ENCODE measurements around the gene PDZRN3. TPM values are rescaled to one million over a fixed set of nuclear protein-coding genes. Genes with fewer than 3 reads are reported as not detected.

Gene PDZRN3
- total RNA-seq, 2 experiments from 2014 or later, result not detected

DNA sequence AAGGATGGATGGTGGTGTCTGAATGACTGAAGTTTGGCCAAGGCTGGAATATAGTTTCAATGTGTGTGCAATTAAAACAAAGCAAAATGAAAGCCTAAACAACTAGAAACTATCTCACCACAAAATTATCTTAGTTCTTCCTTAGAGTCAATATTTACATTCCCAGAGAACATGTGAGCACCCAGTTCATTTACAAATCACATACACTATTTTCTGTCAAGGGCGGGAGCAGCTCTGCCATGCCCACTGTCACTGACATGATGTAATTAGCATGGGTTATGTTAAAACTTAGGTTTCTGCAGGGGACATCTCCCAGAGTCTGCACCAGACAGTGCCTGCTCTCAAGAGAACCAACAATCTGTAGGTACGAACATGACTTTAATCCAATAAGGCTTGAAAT is 65.0 kb downstream of the PDZRN3 start:
- CTCF ChIA-PET, result no interaction called here
- ATAC-seq, result no peak

GRCh38 chr3:73558727-73559075 is 66.0 kb downstream of the PDZRN3 start:
- no peak for DNase-seq
- Mint-ChIP-seq H3K4me3 (no peak overlapping the region), H3K27me3 (ENCODE audit: low read depth) (no peaks in the 10 kb centered on the region), H3K9me3 (ENCODE audit: insufficient read depth) (no peaks in the 10 kb centered on the region), H3K36me3 (ENCODE audit: low read depth) (no peaks in the 10 kb centered on the region), H3K4me1 (ENCODE audit: low read depth) (no peaks in the 10 kb centered on the region), H3K27ac (no peak overlapping the region)
- POLR2A ChIA-PET, result no interaction called here
- no peak for ATAC-seq
- CTCF ChIA-PET, result no interaction called here

More for the DNA sequence above, 65.0 kb downstream of the PDZRN3 start:
- Mint-ChIP-seq H3K9me3 (ENCODE audit: insufficient read depth) (no peaks in the 10 kb centered on the region), H3K4me3 (no peak overlapping the region), H3K4me1 (ENCODE audit: low read depth) (no peaks in the 10 kb centered on the region), H3K27me3 (ENCODE audit: low read depth) (no peaks in the 10 kb centered on the region), H3K27ac (no peak overlapping the region), H3K36me3 (ENCODE audit: low read depth) (no peaks in the 10 kb centered on the region)
- POLR2A ChIA-PET, result no interaction called here
- no peak for DNase-seq

- Mint-ChIP-seq H3K4me3 (no peak overlapping the region), H3K4me1 (ENCODE audit: low read depth) (no peaks in the 10 kb centered on the region), H3K27ac (no peak overlapping the region), H3K27me3 (ENCODE audit: low read depth) (no peaks in the 10 kb centered on the region), H3K36me3 (ENCODE audit: low read depth) (no peaks in the 10 kb centered on the region), H3K9me3 (ENCODE audit: insufficient read depth) (no peaks in the 10 kb centered on the region)
- POLR2A ChIA-PET, result no interaction called here
- DNase-seq (no peak), ATAC-seq (no peak)
- CTCF ChIA-PET, result no interaction called here
Observed at GRCh38 chr3:73557986-73558726, 66.6 kb downstream of the PDZRN3 start.

DNA sequence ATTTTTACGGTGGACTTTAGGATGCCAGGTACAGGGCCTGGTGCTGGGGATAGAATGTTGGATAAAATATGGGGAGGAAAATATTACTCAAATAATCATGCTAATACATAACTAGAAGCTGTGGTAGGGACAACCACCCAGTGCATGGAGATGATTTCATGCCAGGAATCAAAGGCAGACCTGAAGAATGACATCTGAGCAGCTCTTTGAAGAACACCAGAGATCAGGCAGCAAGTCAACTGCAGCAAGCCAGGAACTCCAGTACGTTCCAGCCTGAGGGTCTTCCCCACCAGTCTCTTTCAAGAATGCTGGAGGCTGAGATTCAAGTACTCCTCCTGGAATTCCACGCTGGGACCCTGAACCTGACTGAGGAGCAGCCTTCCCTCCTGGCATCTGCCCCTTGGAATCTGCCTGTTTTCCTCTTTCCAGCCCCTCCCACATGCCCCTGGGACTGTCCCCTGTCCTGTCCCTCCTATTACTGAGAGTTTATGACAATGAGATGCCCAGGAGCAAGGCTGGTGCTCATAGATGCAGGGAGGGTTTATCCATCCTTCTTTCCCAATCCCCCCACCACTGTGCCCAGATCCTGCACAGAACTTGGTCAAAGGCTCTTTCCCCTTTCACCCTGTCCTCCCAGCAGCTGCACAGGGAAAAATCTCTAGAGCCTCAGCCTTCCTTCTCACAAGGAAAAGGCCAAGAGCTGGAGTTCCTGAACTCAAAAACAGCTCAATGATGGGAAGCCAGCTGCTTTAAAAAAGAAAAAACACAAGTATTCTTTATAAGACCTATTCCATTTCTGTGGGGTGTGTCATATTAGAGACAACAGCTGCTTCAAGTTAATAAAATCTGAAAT is 68.0 kb downstream of the PDZRN3 start:
- CTCF ChIA-PET, result no interaction called here

GRCh38 chr3:73555076-73555475 is 69.7 kb downstream of the PDZRN3 start:
- Mint-ChIP-seq H3K27ac (no peak overlapping the region), H3K4me1 (ENCODE audit: low read depth) (no peaks in the 10 kb centered on the region), H3K4me3 (no peak overlapping the region), H3K9me3 (ENCODE audit: insufficient read depth) (no peaks in the 10 kb centered on the region), H3K27me3 (ENCODE audit: low read depth) (no peaks in the 10 kb centered on the region), H3K36me3 (ENCODE audit: low read depth) (no peaks in the 10 kb centered on the region)
- DNase-seq (no peak), ATAC-seq (no peak)
- ChIA-PET POLR2A (no interaction called here), CTCF (no interaction called here)

More for the DNA sequence above, 68.0 kb downstream of the PDZRN3 start:
- no peak for DNase-seq
- no peaks in the 10 kb centered on the region for H3K9me3 Mint-ChIP-seq (ENCODE audit: insufficient read depth)
- H3K27ac Mint-ChIP-seq, result no peak overlapping the region
- no peaks in the 10 kb centered on the region for H3K36me3 Mint-ChIP-seq (ENCODE audit: low read depth)
- no peak for ATAC-seq
- POLR2A ChIA-PET, result no interaction called here
- H3K27me3 Mint-ChIP-seq (ENCODE audit: low read depth), result no peaks in the 10 kb centered on the region
- no peak overlapping the region for H3K4me3 Mint-ChIP-seq
- H3K4me1 Mint-ChIP-seq (ENCODE audit: low read depth), result no peaks in the 10 kb centered on the region

GRCh38 chr3:73552700-73553099 is 72.0 kb downstream of the PDZRN3 start:
- no peak for ATAC-seq
- H3K36me3 Mint-ChIP-seq (ENCODE audit: low read depth), result no peaks in the 10 kb centered on the region

GRCh38 chr3:73550032-73550431 is 74.7 kb downstream of the PDZRN3 start:
- no peak for ATAC-seq
- CTCF ChIA-PET, result no interaction called here

More at GRCh38 chr3:73552700-73553099, 72.0 kb downstream of the PDZRN3 start:
- Mint-ChIP-seq H3K9me3 (ENCODE audit: insufficient read depth) (no peaks in the 10 kb centered on the region), H3K27me3 (ENCODE audit: low read depth) (no peaks in the 10 kb centered on the region), H3K4me1 (ENCODE audit: low read depth) (no peaks in the 10 kb centered on the region), H3K4me3 (no peak overlapping the region), H3K27ac (no peak overlapping the region)
- POLR2A ChIA-PET, result no interaction called here
- CTCF ChIA-PET, result no interaction called here
- DNase-seq, result no peak

DNA sequence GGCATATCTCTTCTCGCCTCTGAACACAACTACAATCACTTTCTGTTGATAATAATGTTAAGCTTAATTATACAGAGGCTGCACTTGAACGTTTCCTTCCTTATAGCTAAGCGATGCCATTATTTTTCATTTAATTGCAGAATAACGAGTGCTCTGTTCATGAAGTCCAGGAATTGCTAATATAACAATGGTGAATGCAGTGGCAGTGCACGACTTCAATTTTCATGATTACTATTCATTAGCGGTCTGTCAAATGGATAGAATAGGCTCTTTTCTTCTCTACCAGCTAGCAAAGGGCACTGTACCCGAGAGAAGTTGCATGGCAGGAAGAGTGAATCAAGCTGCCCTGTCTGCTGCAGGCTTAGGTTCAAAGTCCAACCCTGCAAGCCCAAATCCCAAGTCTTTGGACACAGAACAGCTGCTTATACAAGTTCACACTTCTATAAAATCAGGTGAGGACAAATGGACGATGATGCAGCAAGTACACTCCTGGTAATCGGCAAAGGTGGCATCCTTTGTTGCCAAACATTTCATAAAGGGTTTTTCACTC is 75.6 kb downstream of the PDZRN3 start:
- ATAC-seq, result no peak
- no peak for DNase-seq
- ChIA-PET CTCF (no interaction called here), POLR2A (no interaction called here)
- H3K4me1 Mint-ChIP-seq (ENCODE audit: low read depth), result no peaks in the 10 kb centered on the region
- H3K27ac Mint-ChIP-seq, result no peak overlapping the region
- H3K36me3 Mint-ChIP-seq (ENCODE audit: low read depth), result no peaks in the 10 kb centered on the region
- H3K27me3 Mint-ChIP-seq (ENCODE audit: low read depth), result no peaks in the 10 kb centered on the region
- no peak overlapping the region for H3K4me3 Mint-ChIP-seq
- H3K9me3 Mint-ChIP-seq (ENCODE audit: insufficient read depth), result no peaks in the 10 kb centered on the region

More at GRCh38 chr3:73550032-73550431, 74.7 kb downstream of the PDZRN3 start:
- H3K27ac Mint-ChIP-seq, result no peak overlapping the region
- no peaks in the 10 kb centered on the region for H3K36me3 Mint-ChIP-seq (ENCODE audit: low read depth)
- no peak for DNase-seq
- H3K4me3 Mint-ChIP-seq, result no peak overlapping the region
- H3K27me3 Mint-ChIP-seq (ENCODE audit: low read depth), result no peaks in the 10 kb centered on the region
- H3K4me1 Mint-ChIP-seq (ENCODE audit: low read depth), result no peaks in the 10 kb centered on the region
- H3K9me3 Mint-ChIP-seq (ENCODE audit: insufficient read depth), result no peaks in the 10 kb centered on the region
- POLR2A ChIA-PET, result no interaction called here

DNA sequence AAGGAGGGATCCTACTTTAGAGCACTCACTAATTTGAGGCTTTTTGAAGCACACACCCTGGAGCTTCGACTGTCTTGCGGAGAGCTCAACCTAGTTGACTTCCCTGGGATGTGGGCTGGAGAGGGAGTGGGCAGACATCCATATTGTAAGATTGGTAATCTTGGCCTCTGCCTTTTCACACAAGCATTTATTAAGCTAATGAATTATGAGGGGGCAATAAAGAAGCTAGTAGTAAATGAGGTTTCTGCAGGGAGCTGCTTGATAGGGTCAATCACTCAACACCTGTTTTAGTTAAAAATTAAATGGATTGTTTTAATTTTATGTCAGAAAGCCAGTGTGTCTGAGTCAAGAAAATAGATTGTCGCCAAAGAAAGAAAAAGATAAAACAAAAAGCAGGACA is 76.3 kb downstream of the PDZRN3 start:
- Mint-ChIP-seq H3K36me3 (ENCODE audit: low read depth) (no peaks in the 10 kb centered on the region), H3K4me3 (no peak overlapping the region), H3K9me3 (ENCODE audit: insufficient read depth) (no peaks in the 10 kb centered on the region), H3K27me3 (ENCODE audit: low read depth) (no peaks in the 10 kb centered on the region), H3K4me1 (ENCODE audit: low read depth) (no peaks in the 10 kb centered on the region), H3K27ac (no peak overlapping the region)
- ATAC-seq (no peak), DNase-seq (no peak)
- ChIA-PET CTCF (no interaction called here), POLR2A (no interaction called here)

DNA sequence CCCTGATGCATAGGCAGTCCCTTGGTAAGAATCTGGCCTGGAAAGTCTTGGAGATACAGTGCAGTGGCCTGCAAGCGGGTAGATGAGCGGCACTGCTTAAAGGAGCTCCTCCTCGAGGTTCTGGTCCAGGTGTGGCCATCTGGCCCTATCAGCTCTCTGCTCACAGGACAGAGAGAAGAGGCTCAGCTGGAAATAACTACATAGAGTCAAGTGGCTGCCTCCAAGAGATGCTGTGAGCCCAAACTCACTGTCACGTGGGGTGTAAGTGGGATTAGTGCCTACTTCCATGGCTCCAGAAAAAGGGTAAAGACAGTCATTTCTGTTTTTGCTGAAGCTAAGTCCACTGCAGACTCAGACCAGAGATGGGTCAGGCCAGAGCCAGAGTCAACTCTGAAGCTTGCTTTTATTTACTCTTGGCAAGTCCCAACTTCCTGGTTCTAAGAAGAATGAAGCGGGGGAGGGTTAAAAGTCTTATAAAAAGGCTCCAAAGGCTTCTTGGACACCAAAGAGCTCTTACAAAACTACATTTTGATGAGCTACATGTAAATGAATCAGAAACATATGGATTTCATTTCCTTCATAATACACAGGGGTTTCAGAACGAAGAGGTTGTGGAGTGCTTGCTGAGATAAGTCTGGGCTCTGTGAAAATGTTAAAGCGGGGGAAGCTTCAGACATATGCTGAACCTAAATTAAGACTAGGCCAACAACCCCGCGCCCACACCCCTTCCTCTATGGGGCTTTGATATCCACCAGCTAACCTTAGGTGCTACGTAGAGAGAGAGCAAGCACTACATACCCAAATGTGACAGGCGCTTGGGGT is 77.1 kb downstream of the PDZRN3 start:
- Mint-ChIP-seq H3K36me3 (ENCODE audit: low read depth) (no peaks in the 10 kb centered on the region), H3K9me3 (ENCODE audit: insufficient read depth) (no peaks in the 10 kb centered on the region), H3K4me3 (no peak overlapping the region), H3K27ac (no peak overlapping the region), H3K27me3 (ENCODE audit: low read depth) (no peaks in the 10 kb centered on the region), H3K4me1 (ENCODE audit: low read depth) (no peaks in the 10 kb centered on the region)
- ChIA-PET CTCF (no interaction called here), POLR2A (no interaction called here)
- DNase-seq (no peak), ATAC-seq (no peak)

DNA sequence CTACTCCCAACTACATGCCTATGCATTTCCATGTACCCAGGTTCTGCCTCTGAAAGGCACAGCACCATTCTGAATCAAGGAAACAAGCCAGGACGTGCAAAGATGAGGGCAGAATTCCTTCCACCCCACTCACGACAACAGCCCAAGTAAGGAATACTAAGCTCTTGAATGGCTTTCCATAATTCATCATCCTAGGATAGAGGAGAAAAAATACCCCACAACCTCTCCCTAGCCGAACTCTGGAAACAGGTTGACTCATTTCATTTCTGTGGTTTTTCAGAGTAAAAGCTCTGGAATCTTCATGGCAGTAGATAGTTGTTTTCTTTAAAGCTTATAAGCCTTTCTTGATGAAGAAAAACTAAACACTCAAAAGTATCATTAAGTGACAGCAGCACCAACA is 77.8 kb downstream of the PDZRN3 start:
- H3K27me3 Mint-ChIP-seq (ENCODE audit: low read depth), result no peaks in the 10 kb centered on the region
- H3K27ac Mint-ChIP-seq, result no peak overlapping the region
- DNase-seq (no peak), ATAC-seq (no peak)
- CTCF ChIA-PET, result no interaction called here
- no peaks in the 10 kb centered on the region for H3K4me1 Mint-ChIP-seq (ENCODE audit: low read depth)
- POLR2A ChIA-PET, result no interaction called here
- no peaks in the 10 kb centered on the region for H3K9me3 Mint-ChIP-seq (ENCODE audit: insufficient read depth)
- H3K4me3 Mint-ChIP-seq, result no peak overlapping the region
- no peaks in the 10 kb centered on the region for H3K36me3 Mint-ChIP-seq (ENCODE audit: low read depth)

DNA sequence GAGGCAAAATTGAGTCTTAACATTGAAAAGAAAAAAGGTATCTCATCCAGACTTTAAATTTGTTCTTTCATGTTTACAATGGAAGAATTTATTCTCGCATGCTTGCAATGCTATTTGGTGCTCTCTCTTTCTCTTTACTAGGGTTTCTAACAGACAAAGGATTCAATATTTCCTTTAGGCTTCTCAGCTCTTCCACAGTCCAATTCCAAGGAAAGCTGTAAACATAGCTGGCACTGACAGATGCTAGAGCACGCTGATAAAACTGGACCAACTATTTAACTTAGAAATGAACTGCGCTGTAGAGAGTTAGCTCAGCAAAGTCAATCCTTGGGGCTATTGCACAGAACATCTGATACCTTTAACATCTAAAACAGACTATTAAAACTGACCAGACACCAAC is 81.3 kb downstream of the PDZRN3 start:
- Mint-ChIP-seq H3K9me3 (ENCODE audit: insufficient read depth) (no peaks in the 10 kb centered on the region), H3K4me1 (ENCODE audit: low read depth) (no peaks in the 10 kb centered on the region), H3K27ac (no peak overlapping the region), H3K36me3 (ENCODE audit: low read depth) (no peaks in the 10 kb centered on the region), H3K27me3 (ENCODE audit: low read depth) (no peaks in the 10 kb centered on the region), H3K4me3 (no peak overlapping the region)
- POLR2A ChIA-PET, result no interaction called here
- DNase-seq (no peak), ATAC-seq (no peak)
- CTCF ChIA-PET, result no interaction called here

Data from activated CD8-positive, alpha-beta T cell treated with anti-CD3 and anti-CD28 coated beads, Interleukin-2, amount 10 ng/mL, durations not matched to agents 7 days and 5 days (primary cell).